Measurements from ENCODE around the gene MORN1.

Gene MORN1

DNA sequence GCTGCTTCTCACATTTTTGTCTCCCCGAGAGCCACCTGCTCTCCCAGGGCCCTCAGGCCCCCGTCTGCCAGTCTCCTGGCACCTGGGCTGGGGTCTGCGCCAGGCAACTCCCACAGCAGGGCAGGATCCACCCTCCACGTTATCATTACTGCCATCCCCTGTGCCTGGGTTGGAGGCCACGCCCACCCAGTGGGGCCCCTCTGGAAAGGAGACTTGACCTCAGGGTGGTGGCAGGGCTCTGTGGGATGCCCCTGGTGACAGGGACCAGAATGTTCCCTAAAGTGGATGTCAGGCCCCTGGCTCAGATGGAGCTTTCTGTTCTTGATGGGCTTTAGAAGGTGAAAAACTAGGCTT, 96.7 kb downstream of the MORN1 start:
- no peak overlapping the region for H3K27ac ChIP-seq (ENCODE audit: insufficient read depth, low read depth, low read length, poor library complexity, severe bottlenecking)
- no peak overlapping the region for H3K4me3 ChIP-seq (ENCODE audit: insufficient read depth, low read depth, low read length)
- 92 to 95% methylated on average over 5 of the region's 5 CpGs for WGBS, 2 experiments

GRCh38 chr1:2294033-2294724, 97.2 kb downstream of the MORN1 start:
- H3K4me1 ChIP-seq (ENCODE audit: control insufficient read depth, insufficient read depth, low read length) = peaks cover 19% of the 10 kb centered on the region
- 93 to 97% methylated on average over 23 of the region's 23 CpGs for WGBS, 2 experiments
- H3K4me3 ChIP-seq (ENCODE audit: insufficient read depth, low read depth, low read length) = no peak overlapping the region
- H3K27me3 ChIP-seq (ENCODE audit: control insufficient read depth, insufficient read depth, low read length, poor library complexity, severe bottlenecking) = no peaks in the 10 kb centered on the region
- H3K27ac ChIP-seq (ENCODE audit: insufficient read depth, low read depth, low read length, poor library complexity, severe bottlenecking) = no peak overlapping the region
- H3K36me3 ChIP-seq (ENCODE audit: control insufficient read depth, insufficient read depth, low read length) = no peaks in the 10 kb centered on the region
- H3K9me3 ChIP-seq (ENCODE audit: control insufficient read depth, low read length) = no peaks in the 10 kb centered on the region

More for the DNA sequence above, 96.7 kb downstream of the MORN1 start:
- no peaks in the 10 kb centered on the region for H3K27me3 ChIP-seq (ENCODE audit: control insufficient read depth, insufficient read depth, low read length, poor library complexity, severe bottlenecking)
- no peaks in the 10 kb centered on the region for H3K9me3 ChIP-seq (ENCODE audit: control insufficient read depth, low read length)
- no peaks in the 10 kb centered on the region for H3K36me3 ChIP-seq (ENCODE audit: control insufficient read depth, insufficient read depth, low read length)
- peaks cover 15% of the 10 kb centered on the region for H3K4me1 ChIP-seq (ENCODE audit: control insufficient read depth, insufficient read depth, low read length)

- Histone ChIP-seq H3K27ac (ENCODE audit: insufficient read depth, low read depth, low read length, poor library complexity, severe bottlenecking) (no peak overlapping the region), H3K4me3 (ENCODE audit: insufficient read depth, low read depth, low read length) (no peak overlapping the region), H3K27me3 (ENCODE audit: control insufficient read depth, insufficient read depth, low read length, poor library complexity, severe bottlenecking) (no peaks in the 10 kb centered on the region), H3K9me3 (ENCODE audit: control insufficient read depth, low read length) (no peaks in the 10 kb centered on the region), H3K36me3 (ENCODE audit: control insufficient read depth, insufficient read depth, low read length) (no peaks in the 10 kb centered on the region), H3K4me1 (ENCODE audit: control insufficient read depth, insufficient read depth, low read length) (peaks cover 22% of the 10 kb centered on the region)
- 94% methylated on average over 30 of the region's 30 CpGs for WGBS, 2 experiments
These were observed 98.5 kb downstream of the MORN1 start for GRCh38 chr1:2292725-2293450.

- H3K4me3 ChIP-seq (ENCODE audit: insufficient read depth, low read depth, low read length) = no peak overlapping the region
- no peaks in the 10 kb centered on the region for H3K9me3 ChIP-seq (ENCODE audit: control insufficient read depth, low read length)
- H3K27ac ChIP-seq (ENCODE audit: insufficient read depth, low read depth, low read length, poor library complexity, severe bottlenecking) = no peak overlapping the region
- no peaks in the 10 kb centered on the region for H3K36me3 ChIP-seq (ENCODE audit: control insufficient read depth, insufficient read depth, low read length)
- WGBS, 2 experiments = 93 to 94% methylated on average over 5 of the region's 5 CpGs
- H3K4me1 ChIP-seq (ENCODE audit: control insufficient read depth, insufficient read depth, low read length) = peaks cover 22% of the 10 kb centered on the region
- H3K27me3 ChIP-seq (ENCODE audit: control insufficient read depth, insufficient read depth, low read length, poor library complexity, severe bottlenecking) = no peaks in the 10 kb centered on the region
These were observed 99.8 kb downstream of the MORN1 start for GRCh38 chr1:2291577-2291976.

DNA sequence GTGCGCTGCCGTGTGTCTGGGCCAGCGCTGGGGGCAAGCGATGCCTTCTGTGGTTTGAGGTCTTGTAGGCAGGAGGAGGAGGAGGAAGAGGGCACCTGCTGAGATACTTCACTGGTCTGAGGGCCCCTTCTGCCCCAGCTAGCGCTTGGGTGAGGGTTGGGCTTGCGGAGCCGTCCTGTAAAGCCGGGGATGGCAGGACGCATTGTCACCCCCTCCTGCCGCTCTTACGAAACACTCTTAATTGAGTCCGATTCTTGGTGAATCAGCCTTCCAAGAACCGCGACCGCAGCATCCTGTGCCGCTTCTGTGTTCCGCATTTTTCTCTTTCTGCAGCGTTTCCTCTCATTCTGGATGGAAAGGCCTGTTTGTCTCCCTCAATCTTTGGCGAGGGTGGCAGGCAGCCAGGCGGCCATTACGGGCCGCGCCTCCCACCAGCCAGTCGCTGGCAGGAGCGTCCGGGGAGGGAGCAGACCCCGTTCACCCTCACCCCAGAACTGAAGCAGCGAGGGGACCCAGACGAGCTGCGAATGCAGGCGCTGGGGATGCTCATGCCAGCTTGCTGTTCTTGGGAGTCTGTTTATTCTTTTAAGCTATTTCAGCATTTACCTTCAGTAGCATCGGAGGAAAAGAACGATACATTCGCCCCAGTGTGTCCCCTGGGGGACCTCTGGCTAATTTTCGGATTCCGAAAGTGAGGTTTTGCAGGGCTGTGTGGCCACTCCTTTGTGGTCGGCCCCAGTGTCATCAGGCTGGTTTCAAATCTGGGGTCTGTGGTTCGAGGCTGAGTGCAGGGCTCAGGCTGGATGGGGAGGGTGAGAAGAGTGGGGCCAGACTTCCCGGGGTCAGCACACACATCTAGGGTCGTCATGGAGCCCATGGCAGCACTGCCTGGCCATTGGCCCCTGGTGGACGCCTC, 100.5 kb downstream of the MORN1 start:
- 81 to 84% methylated on average over 41 of the region's 41 CpGs for WGBS, 2 experiments
- Histone ChIP-seq H3K36me3 (ENCODE audit: control insufficient read depth, insufficient read depth, low read length) (no peaks in the 10 kb centered on the region), H3K9me3 (ENCODE audit: control insufficient read depth, low read length) (no peaks in the 10 kb centered on the region), H3K27ac (ENCODE audit: insufficient read depth, low read depth, low read length, poor library complexity, severe bottlenecking) (no peak overlapping the region), H3K27me3 (ENCODE audit: control insufficient read depth, insufficient read depth, low read length, poor library complexity, severe bottlenecking) (no peaks in the 10 kb centered on the region), H3K4me1 (ENCODE audit: control insufficient read depth, insufficient read depth, low read length) (peaks cover 22% of the 10 kb centered on the region), H3K4me3 (ENCODE audit: insufficient read depth, low read depth, low read length) (no peak overlapping the region)

GRCh38 chr1:2290171-2290578, 101.2 kb downstream of the MORN1 start:
- Histone ChIP-seq H3K27ac (ENCODE audit: insufficient read depth, low read depth, low read length, poor library complexity, severe bottlenecking) (peak overlapping the region; percentile 16), H3K4me3 (ENCODE audit: insufficient read depth, low read depth, low read length) (no peak overlapping the region), H3K27me3 (ENCODE audit: control insufficient read depth, insufficient read depth, low read length, poor library complexity, severe bottlenecking) (no peaks in the 10 kb centered on the region), H3K9me3 (ENCODE audit: control insufficient read depth, low read length) (no peaks in the 10 kb centered on the region), H3K36me3 (ENCODE audit: control insufficient read depth, insufficient read depth, low read length) (no peaks in the 10 kb centered on the region), H3K4me1 (ENCODE audit: control insufficient read depth, insufficient read depth, low read length) (peaks cover 22% of the 10 kb centered on the region)
- 87 to 89% methylated on average over 7 of the region's 7 CpGs for WGBS, 2 experiments

- H3K36me3 ChIP-seq (ENCODE audit: control insufficient read depth, insufficient read depth, low read length) = no peaks in the 10 kb centered on the region
- H3K27ac ChIP-seq (ENCODE audit: insufficient read depth, low read depth, low read length, poor library complexity, severe bottlenecking) = no peak overlapping the region
These were observed 101.7 kb downstream of the MORN1 start for GRCh38 chr1:2289607-2290006.

GRCh38 chr1:2288816-2289536, 102.4 kb downstream of the MORN1 start:
- no peaks in the 10 kb centered on the region for H3K27me3 ChIP-seq (ENCODE audit: control insufficient read depth, insufficient read depth, low read length, poor library complexity, severe bottlenecking)
- peaks cover 30% of the 10 kb centered on the region for H3K4me1 ChIP-seq (ENCODE audit: control insufficient read depth, insufficient read depth, low read length)
- no peak overlapping the region for H3K4me3 ChIP-seq (ENCODE audit: insufficient read depth, low read depth, low read length)
- H3K27ac ChIP-seq (ENCODE audit: insufficient read depth, low read depth, low read length, poor library complexity, severe bottlenecking) = no peak overlapping the region
- H3K9me3 ChIP-seq (ENCODE audit: control insufficient read depth, low read length) = no peaks in the 10 kb centered on the region
- WGBS, 2 experiments = 92% methylated on average over 20 of the region's 20 CpGs
- H3K36me3 ChIP-seq (ENCODE audit: control insufficient read depth, insufficient read depth, low read length) = no peaks in the 10 kb centered on the region

More at GRCh38 chr1:2289607-2290006, 101.7 kb downstream of the MORN1 start:
- Histone ChIP-seq H3K4me1 (ENCODE audit: control insufficient read depth, insufficient read depth, low read length) (peaks cover 24% of the 10 kb centered on the region), H3K27me3 (ENCODE audit: control insufficient read depth, insufficient read depth, low read length, poor library complexity, severe bottlenecking) (no peaks in the 10 kb centered on the region), H3K9me3 (ENCODE audit: control insufficient read depth, low read length) (no peaks in the 10 kb centered on the region), H3K4me3 (ENCODE audit: insufficient read depth, low read depth, low read length) (no peak overlapping the region)
- 86 to 87% methylated on average over 9 of the region's 9 CpGs for WGBS, 2 experiments

DNA sequence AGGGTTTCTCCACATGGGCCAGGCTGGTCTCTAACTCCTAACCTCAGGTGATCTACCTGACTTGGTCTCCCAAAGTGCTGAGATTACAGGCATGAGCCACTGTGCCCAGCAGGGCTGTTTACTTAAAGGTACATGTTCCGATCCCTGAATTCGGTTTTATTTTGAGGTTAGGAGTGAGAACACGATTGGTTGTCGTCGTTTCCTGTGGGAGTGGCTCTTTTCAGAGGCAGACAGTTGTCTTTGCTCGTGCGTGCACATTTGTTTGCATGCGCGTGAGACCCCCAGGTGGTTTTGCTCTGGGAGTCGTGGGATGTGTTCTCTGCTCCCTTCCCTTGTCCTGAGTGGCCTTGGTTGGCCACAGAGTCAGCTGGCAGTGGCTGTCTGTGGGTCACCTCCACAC, 103.0 kb downstream of the MORN1 start:
- no peak overlapping the region for H3K27ac ChIP-seq (ENCODE audit: insufficient read depth, low read depth, low read length, poor library complexity, severe bottlenecking)
- H3K4me3 ChIP-seq (ENCODE audit: insufficient read depth, low read depth, low read length) = no peak overlapping the region
- H3K4me1 ChIP-seq (ENCODE audit: control insufficient read depth, insufficient read depth, low read length) = peaks cover 36% of the 10 kb centered on the region
- 92 to 95% methylated on average over 10 of the region's 10 CpGs for WGBS, 2 experiments
- no peaks in the 10 kb centered on the region for H3K36me3 ChIP-seq (ENCODE audit: control insufficient read depth, insufficient read depth, low read length)
- H3K27me3 ChIP-seq (ENCODE audit: control insufficient read depth, insufficient read depth, low read length, poor library complexity, severe bottlenecking) = no peaks in the 10 kb centered on the region
- H3K9me3 ChIP-seq (ENCODE audit: control insufficient read depth, low read length) = no peaks in the 10 kb centered on the region
